Astrocyte (in vitro differentiated cells and primary cell): ENCODE data around the gene CD209. TPM values are rescaled to one million over a fixed set of nuclear protein-coding genes. Genes with fewer than 3 reads are reported as not detected.

Source experiments
- DNase-seq: peaks from one replicate; pipeline ENCODE4 v3.0.0-alpha.2; 2010; ENCODE audit warnings: low read depth
- FAIRE-seq: peaks from 2 replicates; lab custom pipeline; 2011; peaks lifted over from hg19 to GRCh38; lab: Jason Lieb, UNC
- H2AFZ ChIP-seq: 2 replicates; pipeline ENCODE4 v1.6.0; 2012; ENCODE audit warnings: low read depth, low read length, inconsistent platforms
- H3K27ac ChIP-seq: 2 replicates; pipeline ENCODE4 v1.5.1; 2011; ENCODE audit warnings: low read depth, low read length, inconsistent platforms
- H3K27me3 ChIP-seq: 2 replicates; pipeline ENCODE4 v1.6.0; 2011; ENCODE audit warnings: low read length, inconsistent platforms; ENCODE audit not compliant: insufficient read depth
- H3K36me3 ChIP-seq: 2 replicates; pipeline ENCODE4 v1.5.1; 2011; ENCODE audit warnings: low read length, inconsistent platforms; ENCODE audit not compliant: insufficient read depth
- H3K4me1 ChIP-seq: 2 replicates; pipeline ENCODE4 v1.5.1; 2011; ENCODE audit warnings: low read length, inconsistent platforms; ENCODE audit not compliant: insufficient read depth
- H3K4me2 ChIP-seq: 2 replicates; pipeline ENCODE4 v1.6.0; 2012; ENCODE audit warnings: low read length, inconsistent platforms
- H3K4me3 ChIP-seq: 2 replicates; pipeline ENCODE4 v1.5.1; 2011; ENCODE audit warnings: low read depth, mild to moderate bottlenecking, low read length, inconsistent platforms; ENCODE audit not compliant: insufficient read depth
- H3K79me2 ChIP-seq: 2 replicates; pipeline ENCODE4 v1.6.0; 2012; ENCODE audit warnings: mild to moderate bottlenecking, low read length, inconsistent platforms; ENCODE audit not compliant: insufficient read depth
- H3K9ac ChIP-seq: 2 replicates; pipeline ENCODE4 v1.6.0; 2012; ENCODE audit warnings: mild to moderate bottlenecking, low read length, inconsistent platforms
- H3K9me3 ChIP-seq: 2 replicates; pipeline ENCODE4 v1.5.1; 2012; ENCODE audit warnings: low read depth, mild to moderate bottlenecking, low read length, inconsistent platforms; ENCODE audit not compliant: insufficient read depth
- H4K20me1 ChIP-seq: 2 replicates; pipeline ENCODE4 v1.6.0; 2012; ENCODE audit warnings: low read length, inconsistent platforms; ENCODE audit not compliant: insufficient read depth
- H3K27ac Mint-ChIP-seq: one replicate; pipeline ENCODE4 v1.8.0; 2021; ENCODE audit warnings: mild to moderate bottlenecking, mixed read lengths; ENCODE audit not compliant: unreplicated experiment
- H3K27me3 Mint-ChIP-seq: one replicate; pipeline ENCODE4 v1.8.0; 2021; ENCODE audit warnings: low read depth, mixed read lengths; ENCODE audit not compliant: unreplicated experiment
- H3K36me3 Mint-ChIP-seq: one replicate; pipeline ENCODE4 v1.8.0; 2021; ENCODE audit warnings: low read depth, mixed read lengths; ENCODE audit not compliant: unreplicated experiment
- H3K4me1 Mint-ChIP-seq: one replicate; pipeline ENCODE4 v1.8.0; 2021; ENCODE audit warnings: low read depth, mixed read lengths; ENCODE audit not compliant: unreplicated experiment
- H3K4me3 Mint-ChIP-seq: one replicate; pipeline ENCODE4 v1.8.0; 2021; ENCODE audit warnings: mild to moderate bottlenecking, moderate library complexity, mixed read lengths; ENCODE audit not compliant: unreplicated experiment
- H3K9me3 Mint-ChIP-seq: one replicate; pipeline ENCODE4 v1.8.0; 2021; ENCODE audit warnings: mild to moderate bottlenecking, mixed read lengths; ENCODE audit not compliant: unreplicated experiment
- CTCF ChIP-seq: IDR thresholded peaks from 2 replicates; pipeline ENCODE4 v1.5.1; 2011; ENCODE audit warnings: low read depth, mild to moderate bottlenecking, inconsistent platforms, low read length, moderate library complexity; ENCODE audit not compliant: insufficient read depth
- EZH2 ChIP-seq: IDR thresholded peaks from 2 replicates; pipeline ENCODE4 v1.6.1; 2012; ENCODE audit warnings: mild to moderate bottlenecking, low read length, inconsistent platforms; ENCODE audit not compliant: insufficient read depth
- total RNA-seq: library from RNA; stranded (reverse); gene quantifications from 2 replicates; pipeline ENCODE4 v1.2.1, GENCODE V29; 2021

Gene CD209
- total RNA-seq, 1 donor from 2014 or later, result not detected

GRCh38 chr19:7705387-7706187 is 41.7 kb downstream of the CD209 start:
- no peak for FAIRE-seq
- H3K4me3 Mint-ChIP-seq, result no peak overlapping the region

GRCh38 chr19:7704280-7705060 is 42.9 kb downstream of the CD209 start:
- H4K20me1 ChIP-seq, result no peaks in the 10 kb centered on the region
- H2AFZ ChIP-seq, result no peak overlapping the region
- FAIRE-seq (no peak), DNase-seq (no peak)
- H3K27ac ChIP-seq, result no peak overlapping the region
- no peaks in the 10 kb centered on the region for H3K9me3 ChIP-seq
- H3K4me2 ChIP-seq, result no peak overlapping the region
- H3K4me1 ChIP-seq, result no peaks in the 10 kb centered on the region
- no peaks in the 10 kb centered on the region for H3K36me3 ChIP-seq
- H3K4me3 ChIP-seq, result no peak overlapping the region
- TF ChIP-seq EZH2 (no peak), CTCF (no peak)
- no peaks in the 10 kb centered on the region for H3K27me3 ChIP-seq
- Mint-ChIP-seq H3K27ac (no peak overlapping the region), H3K36me3 (no peaks in the 10 kb centered on the region), H3K9me3 (no peaks in the 10 kb centered on the region), H3K27me3 (peaks cover 45% of the 10 kb centered on the region), H3K4me3 (no peak overlapping the region), H3K4me1 (no peaks in the 10 kb centered on the region)
- no peaks in the 10 kb centered on the region for H3K79me2 ChIP-seq
- no peak overlapping the region for H3K9ac ChIP-seq

More at GRCh38 chr19:7705387-7706187, 41.7 kb downstream of the CD209 start:
- no peaks in the 10 kb centered on the region for H4K20me1 ChIP-seq
- H3K27ac ChIP-seq, result no peak overlapping the region
- DNase-seq, result no peak
- peaks cover 46% of the 10 kb centered on the region for H3K27me3 Mint-ChIP-seq
- no peak overlapping the region for H3K9ac ChIP-seq
- no peaks in the 10 kb centered on the region for H3K36me3 Mint-ChIP-seq
- H2AFZ ChIP-seq, result no peak overlapping the region
- H3K27ac Mint-ChIP-seq, result no peak overlapping the region
- H3K36me3 ChIP-seq, result no peaks in the 10 kb centered on the region
- H3K79me2 ChIP-seq, result no peaks in the 10 kb centered on the region
- no peak overlapping the region for H3K4me3 ChIP-seq
- H3K4me1 ChIP-seq, result no peaks in the 10 kb centered on the region
- no peaks in the 10 kb centered on the region for H3K27me3 ChIP-seq
- TF ChIP-seq CTCF, result no peak
- TF ChIP-seq EZH2, result no peak
- no peaks in the 10 kb centered on the region for H3K9me3 Mint-ChIP-seq
- no peaks in the 10 kb centered on the region for H3K9me3 ChIP-seq
- H3K4me2 ChIP-seq, result no peak overlapping the region
- no peaks in the 10 kb centered on the region for H3K4me1 Mint-ChIP-seq
